Testis (tissue), 3 donors: ENCODE measurements around the gene ETFA. TPM values are rescaled to one million over a fixed set of nuclear protein-coding genes. Genes with fewer than 3 reads are reported as not detected.

Source experiments
- DNase-seq: peaks from one replicate; pipeline ENCODE4 v3.0.0-alpha.2; 2019
- H3K27ac ChIP-seq, 2 donors: fragments of 200-600 bp; sonication (generic); one replicate each; pipeline ENCODE4 v1.5.1; 2019
- H3K27me3 ChIP-seq: fragments of 200-600 bp; sonication (generic); one replicate; pipeline ENCODE4 v1.5.1; 2019
- H3K36me3 ChIP-seq: fragments of 200-600 bp; sonication (generic); one replicate; pipeline ENCODE4 v1.5.1; 2017; ENCODE audit warnings: low read depth; ENCODE audit errors: missing control alignments
- H3K4me1 ChIP-seq: fragments of 200-600 bp; sonication (generic); one replicate; pipeline ENCODE4 v1.5.1; 2019
- H3K4me3 ChIP-seq, 2 donors: fragments of 200-600 bp; sonication (generic); one replicate each; pipeline ENCODE4 v1.5.1; 2017 to 2019
- H3K9me3 ChIP-seq: fragments of 200-600 bp; sonication (generic); one replicate; pipeline ENCODE4 v1.5.1; 2017
- CTCF ChIP-seq, 3 experiments: fragments of 450-650 bp in 2 of 3; fragments of 200-600 bp in 1 of 3; sonication (generic) in 1 of 3; IDR thresholded peaks; one replicate each; pipeline ENCODE4 v1.5.1; 2016 to 2019; ENCODE audit warnings: antibody characterized with exemption in 3 of 3, mild to moderate bottlenecking in 2 of 3, moderate library complexity in 1 of 3
- POLR2A ChIP-seq: fragments of 450-650 bp; IDR thresholded peaks from one replicate; pipeline ENCODE4 v1.6.1; 2017; ENCODE audit warnings: antibody characterized with exemption, mild to moderate bottlenecking, moderate library complexity
- WGBS, 2 donors: methylation state at CpG; one replicate each; pipeline ENCODE4 v1.1.5; 2018; 5-methylcytosine and 5-hydroxymethylcytosine counted together
- intact Hi-C: fragments of 100-400 bp; cut with DNase I; formaldehyde crosslinking; loops from one replicate; pipeline ENCODE4 v1.15.1; 2023; ENCODE audit warnings: low total_unique reads
- polyA plus RNA-seq: library from polyadenylated mRNA; stranded (reverse); fragments of 350-450 nt; fragmentation: Illumina TruSeq; extraction: RNeasy Lipid Tissue Mini Kit (QIAGEN cat#74804); gene quantifications from one replicate; pipeline ENCODE4 v1.2.3, GENCODE V29; 2014; ENCODE audit warnings: low read depth, low replicate concordance; ENCODE audit not compliant: insufficient read depth
- total RNA-seq, 2 donors: library from RNA; depleted of rRNA; stranded (reverse); fragments of >200 nt; gene quantifications; one replicate each; pipeline ENCODE4 v1.2.3, GENCODE V29; 2016

Gene ETFA
- total and polyA plus RNA-seq, 3 donors from 2014 or later, result 58.3 to 72.7 (median 72.1) TPM

GRCh38 chr15:76199106-76200082 lies 111.9 kb downstream of the ETFA start:
- DNase-seq, result no peak
- Histone ChIP-seq H3K4me1 (peaks cover 16% of the 10 kb centered on the region), H3K36me3 (no peaks in the 10 kb centered on the region), H3K27ac (no peak overlapping the region), H3K27me3 (no peaks in the 10 kb centered on the region), H3K4me3 (no peak overlapping the region), H3K9me3 (no peaks in the 10 kb centered on the region)
- TF ChIP-seq POLR2A (no peak), CTCF (IDR thresholded peaks at IDR 0.05) (no peak)
- WGBS, 2 donors, result 78 to 86% methylated on average over 18 to 19 of the region's 19 CpGs
- intact Hi-C loops, result no loop called here

GRCh38 chr15:76198456-76199105 lies 112.7 kb downstream of the ETFA start:
- 86 to 98% methylated on average over 2 to 6 of the region's 6 CpGs for WGBS, 2 donors
- intact Hi-C loops, result no loop called here
- H3K27me3 ChIP-seq, result no peaks in the 10 kb centered on the region
- H3K4me3 ChIP-seq, result no peak overlapping the region
- H3K4me1 ChIP-seq, result peaks cover 16% of the 10 kb centered on the region
- TF ChIP-seq POLR2A (no peak), CTCF (IDR thresholded peaks at IDR 0.05) (no peak)
- no peak overlapping the region for H3K27ac ChIP-seq
- no peaks in the 10 kb centered on the region for H3K9me3 ChIP-seq
- H3K36me3 ChIP-seq, result no peaks in the 10 kb centered on the region
- no peak for DNase-seq

GRCh38 chr15:76197703-76198455 lies 113.4 kb downstream of the ETFA start:
- H3K27me3 ChIP-seq, result no peaks in the 10 kb centered on the region
- H3K4me3 ChIP-seq, result no peak overlapping the region
- H3K27ac ChIP-seq, result no peak overlapping the region
- DNase-seq, result no peak
- intact Hi-C loops, result no loop called here
- 94 to 97% methylated on average over 5 to 8 of the region's 8 CpGs for WGBS, 2 donors
- no peak for TF ChIP-seq CTCF (IDR thresholded peaks at IDR 0.05)
- TF ChIP-seq POLR2A, result no peak
- H3K9me3 ChIP-seq, result no peaks in the 10 kb centered on the region
- peaks cover 16% of the 10 kb centered on the region for H3K4me1 ChIP-seq
- H3K36me3 ChIP-seq, result no peaks in the 10 kb centered on the region

GRCh38 chr15:76196269-76197231 lies 114.7 kb downstream of the ETFA start:
- H3K4me3 ChIP-seq, result no peak overlapping the region
- H3K36me3 ChIP-seq, result no peaks in the 10 kb centered on the region
- H3K27ac ChIP-seq, result no peak overlapping the region
- H3K27me3 ChIP-seq, result no peaks in the 10 kb centered on the region
- peak; percentile 41 for DNase-seq
- peaks cover 16% of the 10 kb centered on the region for H3K4me1 ChIP-seq
- intact Hi-C loops, result no loop called here
- H3K9me3 ChIP-seq, result no peaks in the 10 kb centered on the region
- TF ChIP-seq POLR2A, result no peak
- no peak for TF ChIP-seq CTCF (IDR thresholded peaks at IDR 0.05)
- WGBS, 2 donors, result 45 to 50% methylated on average over 12 to 18 of the region's 18 CpGs
